ENCODE results near the gene BRWD1. TPM values are rescaled to one million over a fixed set of nuclear protein-coding genes. Genes with fewer than 3 reads are reported as not detected.

The BRWD1 gene
- total and polyA plus RNA-seq, 3 donors from 2014 or later: 32.8 to 123 (median 102) TPM

DNA sequence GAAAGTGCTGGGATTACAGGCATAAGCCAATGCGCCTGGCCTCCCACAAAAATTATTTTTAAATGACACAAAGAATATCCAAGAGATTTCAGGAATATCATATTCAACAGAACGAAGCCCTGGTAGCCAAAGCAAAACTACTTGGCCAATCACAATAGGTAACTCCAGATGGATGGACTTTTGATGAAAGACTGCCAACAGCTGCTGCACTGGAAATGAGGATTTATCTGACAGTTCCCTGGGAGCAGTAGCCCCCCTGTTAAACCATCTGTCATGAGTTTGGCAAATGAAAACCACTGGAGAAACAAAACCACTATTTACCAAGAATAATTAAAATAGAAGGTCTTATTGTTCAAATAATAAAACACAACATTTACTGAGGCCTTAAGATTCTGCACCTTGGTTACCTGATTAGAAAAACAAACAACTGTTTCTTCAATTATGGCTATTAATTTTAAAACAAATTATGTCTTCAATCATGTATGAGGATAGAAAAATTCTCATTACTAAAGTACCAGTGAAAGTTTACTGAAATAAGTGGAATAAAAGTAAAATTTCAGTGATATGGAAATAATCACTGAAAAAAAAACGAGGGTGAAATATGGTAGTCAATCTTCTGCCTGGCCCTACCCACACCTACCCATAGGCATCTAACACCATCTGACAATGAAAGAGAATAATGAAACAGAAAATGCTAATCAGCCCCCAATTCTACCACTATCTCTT lies 95.9 kb downstream of the BRWD1 start:
- no peak overlapping the region for H3K27ac ChIP-seq
- DNase-seq: no peak
- TF ChIP-seq, protein P1, sequence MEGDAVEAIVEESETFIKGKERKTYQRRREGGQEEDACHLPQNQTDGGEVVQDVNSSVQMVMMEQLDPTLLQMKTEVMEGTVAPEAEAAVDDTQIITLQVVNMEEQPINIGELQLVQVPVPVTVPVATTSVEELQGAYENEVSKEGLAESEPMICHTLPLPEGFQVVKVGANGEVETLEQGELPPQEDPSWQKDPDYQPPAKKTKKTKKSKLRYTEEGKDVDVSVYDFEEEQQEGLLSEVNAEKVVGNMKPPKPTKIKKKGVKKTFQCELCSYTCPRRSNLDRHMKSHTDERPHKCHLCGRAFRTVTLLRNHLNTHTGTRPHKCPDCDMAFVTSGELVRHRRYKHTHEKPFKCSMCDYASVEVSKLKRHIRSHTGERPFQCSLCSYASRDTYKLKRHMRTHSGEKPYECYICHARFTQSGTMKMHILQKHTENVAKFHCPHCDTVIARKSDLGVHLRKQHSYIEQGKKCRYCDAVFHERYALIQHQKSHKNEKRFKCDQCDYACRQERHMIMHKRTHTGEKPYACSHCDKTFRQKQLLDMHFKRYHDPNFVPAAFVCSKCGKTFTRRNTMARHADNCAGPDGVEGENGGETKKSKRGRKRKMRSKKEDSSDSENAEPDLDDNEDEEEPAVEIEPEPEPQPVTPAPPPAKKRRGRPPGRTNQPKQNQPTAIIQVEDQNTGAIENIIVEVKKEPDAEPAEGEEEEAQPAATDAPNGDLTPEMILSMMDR (IDR thresholded peaks at IDR 0.05): no peak
- TF ChIP-seq POLR2A (IDR thresholded peaks at IDR 0.05): no peak
- H3K4me1 ChIP-seq: peaks cover 8% of the 10 kb centered on the region
- WGBS, 2 donors: 93 to 96% methylated on average over 3 of the region's 3 CpGs
- intact Hi-C loops (cut with DNase I; ENCODE audit: low total_unique reads): no loop called here
- no peaks in the 10 kb centered on the region for H3K9me3 ChIP-seq
- H3K27me3 ChIP-seq: no peaks in the 10 kb centered on the region
- no peak overlapping the region for H3K4me3 ChIP-seq
- no peaks in the 10 kb centered on the region for H3K36me3 ChIP-seq (ENCODE audit: low read depth, missing control alignments)

DNA sequence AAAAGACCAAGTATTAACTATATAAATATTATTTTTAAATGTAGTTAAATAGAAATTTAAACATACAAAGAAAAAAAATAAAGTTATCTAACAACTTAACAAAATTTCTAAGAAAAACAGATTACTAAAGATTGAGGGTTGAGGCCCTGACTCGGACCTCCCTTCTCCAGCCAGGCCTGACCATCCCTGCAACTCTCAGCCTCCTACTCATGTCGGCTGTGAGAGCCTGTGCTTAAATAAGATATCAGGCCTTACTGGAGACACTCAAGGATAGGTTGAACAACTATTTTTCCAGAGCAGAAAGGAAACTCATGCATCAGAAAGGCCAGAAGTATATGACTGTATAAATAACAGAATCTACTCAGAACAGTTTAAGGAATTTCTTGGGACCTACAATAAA lies 97.1 kb downstream of the BRWD1 start:
- 60 to 75% methylated on average over 2 of the region's 2 CpGs for WGBS, 2 donors
- Histone ChIP-seq H3K27me3 (no peaks in the 10 kb centered on the region), H3K36me3 (ENCODE audit: low read depth, missing control alignments) (no peaks in the 10 kb centered on the region), H3K9me3 (no peaks in the 10 kb centered on the region), H3K27ac (no peak overlapping the region), H3K4me3 (no peak overlapping the region), H3K4me1 (peaks cover 8% of the 10 kb centered on the region)
- intact Hi-C loops (cut with DNase I; ENCODE audit: low total_unique reads): no loop called here
- TF ChIP-seq, protein P1 (IDR thresholded peaks at IDR 0.05): no peak
- TF ChIP-seq POLR2A (IDR thresholded peaks at IDR 0.05): no peak
- no peak for DNase-seq

DNA sequence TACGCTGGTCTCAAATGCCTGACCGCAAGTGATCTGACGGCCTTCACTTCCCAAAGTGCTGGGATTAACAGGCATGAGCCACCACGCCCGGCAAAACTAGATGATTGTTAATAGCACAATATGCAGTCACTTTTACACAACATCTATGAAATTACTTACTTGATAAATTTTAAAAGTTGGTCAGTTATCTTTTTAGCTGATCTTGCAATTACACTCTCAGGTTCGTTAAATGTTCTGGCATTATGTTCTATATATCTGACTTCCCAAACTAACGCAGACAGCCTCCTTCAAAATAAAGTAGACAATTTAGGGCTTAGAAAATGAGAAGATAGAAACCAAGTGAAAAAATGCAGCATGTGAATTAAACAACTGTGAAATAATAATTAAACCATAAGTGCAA lies 98.4 kb downstream of the BRWD1 start:
- peaks cover 2% of the 10 kb centered on the region for H3K4me1 ChIP-seq
- intact Hi-C loops (cut with DNase I; ENCODE audit: low total_unique reads): no loop called here
- H3K27me3 ChIP-seq: no peaks in the 10 kb centered on the region
- no peak overlapping the region for H3K4me3 ChIP-seq
- 92 to 97% methylated on average over 7 of the region's 7 CpGs for WGBS, 2 donors
- no peaks in the 10 kb centered on the region for H3K36me3 ChIP-seq (ENCODE audit: low read depth, missing control alignments)
- H3K9me3 ChIP-seq: no peaks in the 10 kb centered on the region
- TF ChIP-seq, protein P1 (IDR thresholded peaks at IDR 0.05): no peak
- no peak for TF ChIP-seq POLR2A (IDR thresholded peaks at IDR 0.05)
- no peak overlapping the region for H3K27ac ChIP-seq
- DNase-seq: no peak

DNA sequence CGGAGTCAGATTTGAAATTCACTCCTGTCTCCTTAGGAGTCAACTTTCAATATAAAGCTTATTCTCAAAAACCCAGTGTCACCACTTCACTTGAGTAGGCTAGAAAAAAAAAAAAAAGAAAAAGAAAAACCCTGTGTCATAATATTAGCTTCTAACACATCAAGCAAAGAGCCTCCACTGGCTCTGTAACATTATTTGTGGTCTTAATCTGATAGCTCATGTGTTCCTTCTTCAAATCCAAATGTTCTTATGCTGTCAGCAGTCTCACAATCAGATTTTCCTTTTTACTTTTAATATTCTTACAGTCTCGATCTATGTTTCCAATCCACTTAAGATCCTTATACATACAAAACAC lies 104.1 kb downstream of the BRWD1 start:
- intact Hi-C loops (cut with DNase I; ENCODE audit: low total_unique reads): no loop called here
- Histone ChIP-seq H3K36me3 (ENCODE audit: low read depth, missing control alignments) (no peaks in the 10 kb centered on the region), H3K9me3 (no peaks in the 10 kb centered on the region), H3K27me3 (no peaks in the 10 kb centered on the region), H3K27ac (no peak overlapping the region), H3K4me1 (no peaks in the 10 kb centered on the region), H3K4me3 (no peak overlapping the region)
- TF ChIP-seq, protein P1 (IDR thresholded peaks at IDR 0.05): no peak
- no peak for TF ChIP-seq POLR2A (IDR thresholded peaks at IDR 0.05)
- no peak for DNase-seq
- 75 to 80% methylated on average over 2 of the region's 2 CpGs for WGBS, 2 donors
